Kidney epithelial cell (primary cell): ENCODE results near the gene DOCK9. TPM values are rescaled to one million over a fixed set of nuclear protein-coding genes. Genes with fewer than 3 reads are reported as not detected.

Source experiments
- DNase-seq: peaks from one replicate; pipeline ENCODE4 v3.0.0-alpha.2; 2010; ENCODE audit warnings: low read depth
- H3K27me3 ChIP-seq: 2 replicates; pipeline ENCODE4 v1.6.0; 2011; ENCODE audit warnings: low read length; ENCODE audit not compliant: control insufficient read depth, insufficient read depth
- H3K36me3 ChIP-seq: 2 replicates; pipeline ENCODE4 v1.5.1; 2011; ENCODE audit warnings: low read length; ENCODE audit not compliant: control insufficient read depth, insufficient read depth
- H3K4me3 ChIP-seq: 2 replicates; pipeline ENCODE4 v1.5.1; 2011; ENCODE audit warnings: low read depth, mild to moderate bottlenecking, control low read depth, low read length
- total RNA-seq: library from RNA; depleted of rRNA; stranded (reverse); fragments of >200 nt; gene quantifications from 2 replicates; pipeline ENCODE4 v1.2.3, GENCODE V29; 2015
- TF ChIP-seq, protein P1 (sequence below): IDR thresholded peaks from 2 replicates; pipeline ENCODE4 v1.5.1; 2011; ENCODE audit warnings: mild to moderate bottlenecking, moderate library complexity, low read length, control low read depth, inconsistent platforms; ENCODE audit not compliant: insufficient read depth, poor library complexity, severe bottlenecking

DOCK9 gene
- total RNA-seq, 1 donor from 2014 or later = 226 TPM

DNA sequence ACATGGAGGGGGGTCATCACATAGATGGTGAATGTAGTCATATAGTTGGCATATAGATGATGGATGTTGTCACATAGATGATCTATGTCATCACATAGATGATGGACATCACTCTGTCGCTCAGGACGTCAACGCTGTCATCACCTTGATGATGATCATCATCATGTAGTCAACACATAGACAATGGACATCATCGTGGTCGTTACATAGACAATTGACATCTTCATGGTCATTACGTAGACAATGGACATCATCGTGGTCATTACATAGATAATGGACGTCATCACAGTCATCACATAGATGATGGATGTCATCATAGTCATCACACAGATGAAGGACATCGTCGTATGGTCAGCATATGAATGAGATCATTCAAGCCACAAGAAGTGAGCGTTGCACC, 196.8 kb downstream of the DOCK9 start:
- peaks cover 2% of the 10 kb centered on the region for H3K27me3 ChIP-seq
- H3K36me3 ChIP-seq = no peaks in the 10 kb centered on the region
- H3K4me3 ChIP-seq = no peak overlapping the region
- DNase-seq = no peak
- TF ChIP-seq, protein P1, sequence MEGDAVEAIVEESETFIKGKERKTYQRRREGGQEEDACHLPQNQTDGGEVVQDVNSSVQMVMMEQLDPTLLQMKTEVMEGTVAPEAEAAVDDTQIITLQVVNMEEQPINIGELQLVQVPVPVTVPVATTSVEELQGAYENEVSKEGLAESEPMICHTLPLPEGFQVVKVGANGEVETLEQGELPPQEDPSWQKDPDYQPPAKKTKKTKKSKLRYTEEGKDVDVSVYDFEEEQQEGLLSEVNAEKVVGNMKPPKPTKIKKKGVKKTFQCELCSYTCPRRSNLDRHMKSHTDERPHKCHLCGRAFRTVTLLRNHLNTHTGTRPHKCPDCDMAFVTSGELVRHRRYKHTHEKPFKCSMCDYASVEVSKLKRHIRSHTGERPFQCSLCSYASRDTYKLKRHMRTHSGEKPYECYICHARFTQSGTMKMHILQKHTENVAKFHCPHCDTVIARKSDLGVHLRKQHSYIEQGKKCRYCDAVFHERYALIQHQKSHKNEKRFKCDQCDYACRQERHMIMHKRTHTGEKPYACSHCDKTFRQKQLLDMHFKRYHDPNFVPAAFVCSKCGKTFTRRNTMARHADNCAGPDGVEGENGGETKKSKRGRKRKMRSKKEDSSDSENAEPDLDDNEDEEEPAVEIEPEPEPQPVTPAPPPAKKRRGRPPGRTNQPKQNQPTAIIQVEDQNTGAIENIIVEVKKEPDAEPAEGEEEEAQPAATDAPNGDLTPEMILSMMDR = no peak

DNA sequence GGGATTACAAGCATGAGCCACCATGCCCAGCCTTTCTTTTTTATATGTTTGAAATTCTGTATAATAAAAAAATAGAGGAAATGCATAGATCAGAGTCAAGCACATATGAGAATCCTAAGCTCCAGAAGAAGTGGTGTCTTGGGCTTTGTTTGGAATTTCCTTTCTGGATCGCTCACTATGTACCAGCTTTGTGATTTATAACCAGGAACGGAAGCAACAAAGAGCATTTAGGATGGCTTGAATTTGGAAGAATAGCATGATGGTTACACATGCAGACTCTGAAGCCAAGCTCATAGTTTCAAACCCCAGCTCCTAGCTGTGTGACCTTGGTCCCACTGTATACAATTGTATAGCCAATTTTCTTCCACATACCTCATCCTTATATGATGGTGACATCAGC, 197.4 kb downstream of the DOCK9 start:
- Histone ChIP-seq H3K27me3 (peaks cover under 1% of the 10 kb centered on the region), H3K4me3 (no peak overlapping the region), H3K36me3 (no peaks in the 10 kb centered on the region)
- TF ChIP-seq, protein P1 = no peak
- no peak for DNase-seq

DNA sequence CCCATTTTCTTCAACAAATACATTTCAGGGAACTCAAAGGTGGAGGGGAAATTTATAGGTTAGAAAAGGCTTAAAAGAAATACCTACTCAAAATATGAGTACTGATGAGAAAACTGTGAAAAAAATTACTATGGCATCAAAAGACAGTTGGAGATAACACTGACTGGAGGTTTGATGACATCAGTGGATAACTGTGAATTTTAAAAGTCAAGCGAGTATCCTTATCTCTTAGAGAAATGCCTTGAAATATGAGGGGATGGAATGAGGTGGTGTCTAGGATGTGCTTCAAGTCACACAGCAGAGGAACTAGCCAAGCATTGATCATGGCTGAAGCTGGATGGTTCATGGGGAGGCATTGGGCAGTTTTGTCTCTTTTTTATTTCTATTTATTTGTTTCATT, 198.2 kb downstream of the DOCK9 start:
- DNase-seq = no peak
- TF ChIP-seq, protein P1 = no peak

DNA sequence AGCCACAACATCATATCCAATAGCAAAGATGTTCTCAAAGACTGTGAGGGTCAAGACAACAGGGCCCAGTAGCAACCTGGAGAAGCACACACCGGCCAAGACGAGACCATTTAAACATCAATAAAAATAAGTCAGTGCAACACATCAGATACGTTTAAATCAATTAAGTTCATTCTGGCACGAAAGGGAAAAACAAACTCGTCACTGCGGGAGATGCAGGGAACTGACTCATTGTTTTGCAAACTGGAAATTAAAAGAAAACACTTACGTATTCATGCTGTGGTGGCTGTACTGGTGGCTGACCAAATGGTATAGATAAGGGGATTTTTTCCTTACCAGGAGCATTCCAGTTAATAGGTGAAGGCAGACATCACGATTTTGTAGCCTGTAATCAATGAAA, 199.1 kb downstream of the DOCK9 start:
- Histone ChIP-seq H3K36me3 (no peaks in the 10 kb centered on the region), H3K4me3 (no peak overlapping the region), H3K27me3 (no peaks in the 10 kb centered on the region)
- TF ChIP-seq, protein P1 = no peak
- peak; percentile 9 for DNase-seq

More for the DNA sequence above, 198.2 kb downstream of the DOCK9 start:
- H3K27me3 ChIP-seq = no peaks in the 10 kb centered on the region
- H3K36me3 ChIP-seq = no peaks in the 10 kb centered on the region
- H3K4me3 ChIP-seq = no peak overlapping the region

DNA sequence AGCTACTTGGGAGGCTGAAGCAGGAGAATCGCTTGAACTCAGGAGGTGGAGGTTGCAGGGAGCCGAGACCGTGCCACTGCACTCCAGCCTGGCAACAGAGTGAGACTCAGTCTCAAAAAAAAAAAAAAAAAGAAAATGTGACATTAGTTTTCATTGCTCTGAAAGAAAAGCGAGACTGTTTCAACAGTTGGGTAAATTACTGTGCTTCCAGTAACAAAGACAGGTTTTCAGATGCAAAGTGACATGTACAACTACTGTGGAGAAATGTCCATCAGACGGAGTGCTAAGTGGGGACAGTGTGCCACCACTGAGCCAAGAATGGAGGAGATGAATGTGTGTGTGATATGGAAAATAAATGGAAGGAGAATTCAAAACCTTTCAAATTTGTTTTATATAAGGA, 201.2 kb downstream of the DOCK9 start:
- no peaks in the 10 kb centered on the region for H3K27me3 ChIP-seq
- TF ChIP-seq, protein P1 = no peak
- H3K4me3 ChIP-seq = no peak overlapping the region
- no peak for DNase-seq
- H3K36me3 ChIP-seq = no peaks in the 10 kb centered on the region

DNA sequence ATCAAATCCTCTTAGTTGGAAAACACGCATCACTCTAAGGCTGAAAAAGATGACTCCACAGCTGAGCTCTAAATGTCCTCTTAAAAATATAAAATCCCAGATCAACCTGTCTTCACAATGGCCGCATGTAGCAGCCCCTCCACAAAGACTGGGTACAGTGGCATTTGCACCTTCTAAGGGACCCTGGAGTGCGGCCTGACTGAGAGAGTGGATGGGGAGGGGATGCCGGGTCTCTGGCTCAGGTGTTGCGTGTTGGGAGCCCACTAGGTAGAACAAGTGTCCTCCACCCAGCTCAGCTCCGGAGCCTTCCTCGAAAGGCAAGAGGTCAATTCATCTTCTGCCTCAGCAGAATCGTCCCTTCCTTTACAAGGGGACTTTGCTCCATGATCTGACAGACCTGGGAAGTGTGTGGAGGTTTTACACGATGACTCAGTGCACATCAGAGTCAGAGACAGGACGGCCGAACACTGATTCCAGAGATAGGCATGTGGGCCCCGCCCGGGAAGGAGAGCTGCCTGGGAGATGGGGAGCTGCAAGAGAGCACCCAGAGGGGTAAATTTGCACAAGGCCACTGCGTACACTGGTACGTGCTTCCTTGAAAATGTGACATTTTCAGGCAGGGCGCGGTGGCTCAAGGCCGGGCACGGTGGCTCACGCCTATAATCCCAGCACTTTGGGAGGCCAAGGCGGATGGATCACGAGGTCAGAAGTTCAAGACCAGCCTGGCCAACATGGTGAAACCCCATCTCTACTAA, 201.8 kb downstream of the DOCK9 start:
- DNase-seq = peak; percentile 58
- TF ChIP-seq, protein P1 = no peak
- Histone ChIP-seq H3K4me3 (no peak overlapping the region), H3K36me3 (no peaks in the 10 kb centered on the region), H3K27me3 (no peaks in the 10 kb centered on the region)
